Tibial nerve (tissue), 4 donors: ENCODE measurements around the gene RTP3.

Experiments used
- CTCF ChIP-seq, 5 experiments: fragments of 200-600 bp in 3 of 5; fragments of 450-650 bp in 2 of 5; sonication (generic) in 3 of 5; IDR thresholded peaks; one replicate each; pipeline ENCODE4 v1.5.1; 2016 to 2019; ENCODE audit warnings: antibody characterized with exemption in 5 of 5, mild to moderate bottlenecking in 3 of 5, moderate library complexity in 2 of 5
- EP300 ChIP-seq, 2 donors: sonication (generic); formaldehyde crosslinking; IDR thresholded peaks; one replicate each; pipeline ENCODE4 v1.6.1; 2017; ENCODE audit warnings: antibody characterized with exemption in 2 of 2, mild to moderate bottlenecking in 1 of 2
- POLR2A ChIP-seq, 2 donors: fragments of 450-650 bp; IDR thresholded peaks; one replicate each; pipeline ENCODE4 v1.6.1; 2017; ENCODE audit warnings: antibody characterized with exemption in 2 of 2, mild to moderate bottlenecking in 2 of 2, moderate library complexity in 2 of 2

GRCh38 chr3:46500656-46501635 is 3.2 kb downstream of the RTP3 start:
- TF ChIP-seq CTCF (IDR thresholded peaks at IDR 0.05) (no peak), POLR2A (IDR thresholded peaks at IDR 0.05) (no peak), EP300 (IDR thresholded peaks at IDR 0.05) (no peak)
